Hepatocyte (in vitro differentiated cells): ENCODE data around the gene DIDO1. TPM values are rescaled to one million over a fixed set of nuclear protein-coding genes. Genes with fewer than 3 reads are reported as not detected.

Source experiments
- DNase-seq: peaks from one replicate; pipeline ENCODE4 v3.0.0-alpha.2; 2016; ENCODE audit warnings: low spot score
- H2AFZ ChIP-seq: fragments of 200-600 bp; sonication (generic); 2 replicates; pipeline ENCODE4 v1.6.0; 2016; ENCODE audit warnings: antibody characterized with exemption, mild to moderate bottlenecking
- H3K27ac ChIP-seq: fragments of 200-600 bp; sonication (generic); 2 replicates; pipeline ENCODE4 v1.5.1; 2016; ENCODE audit warnings: mild to moderate bottlenecking
- H3K27me3 ChIP-seq: fragments of 200-600 bp; sonication (generic); 2 replicates; pipeline ENCODE4 v1.6.1; 2016
- H3K36me3 ChIP-seq: fragments of 200-600 bp; sonication (generic); replicated peaks from 2 replicates; pipeline ENCODE4 v1.5.1; 2016; ENCODE audit warnings: low read depth; ENCODE audit not compliant: insufficient read depth
- H3K4me1 ChIP-seq: fragments of 200-600 bp; sonication (generic); 2 replicates; pipeline ENCODE4 v1.5.1; 2016; ENCODE audit warnings: mild to moderate bottlenecking, moderate library complexity; ENCODE audit not compliant: insufficient read depth
- H3K4me2 ChIP-seq: fragments of 200-600 bp; sonication (generic); 2 replicates; pipeline ENCODE4 v1.6.0; 2016
- H3K4me3 ChIP-seq: fragments of 200-600 bp; sonication (generic); 2 replicates; pipeline ENCODE4 v1.5.1; 2016; ENCODE audit warnings: mild to moderate bottlenecking
- H3K79me2 ChIP-seq: fragments of 200-600 bp; sonication (generic); 2 replicates; pipeline ENCODE4 v1.6.0; 2017; ENCODE audit warnings: mild to moderate bottlenecking
- H3K9me2 ChIP-seq: fragments of 200-600 bp; sonication (generic); replicated peaks from 2 replicates; pipeline ENCODE4 v1.6.0; 2017; ENCODE audit warnings: mild to moderate bottlenecking; ENCODE audit not compliant: insufficient read depth
- H3K9me3 ChIP-seq: fragments of 200-600 bp; sonication (generic); 2 replicates; pipeline ENCODE4 v1.5.1; 2016; ENCODE audit warnings: low read depth, mild to moderate bottlenecking
- H4K20me1 ChIP-seq: fragments of 200-600 bp; sonication (generic); 2 replicates; pipeline ENCODE4 v1.6.0; 2016; ENCODE audit warnings: mild to moderate bottlenecking; ENCODE audit not compliant: insufficient read depth, poor library complexity, severe bottlenecking
- CTCF ChIP-seq: fragments of 200-600 bp; sonication (generic); IDR thresholded peaks from 2 replicates; pipeline ENCODE4 v1.5.1; 2016; ENCODE audit warnings: antibody characterized with exemption, mild to moderate bottlenecking; ENCODE audit not compliant: poor library complexity
- EZH2 ChIP-seq: fragments of 200-600 bp; sonication (generic); IDR thresholded peaks from 2 replicates; pipeline ENCODE4 v1.6.1; 2016; ENCODE audit warnings: antibody characterized with exemption, mild to moderate bottlenecking, borderline replicate concordance
- EZH2phosphoT487 ChIP-seq: fragments of 200-600 bp; sonication (generic); IDR thresholded peaks from one replicate; pipeline ENCODE4 v1.6.1; 2018; ENCODE audit warnings: antibody characterized with exemption, mild to moderate bottlenecking, low read depth, moderate library complexity; ENCODE audit not compliant: unreplicated experiment, severe bottlenecking
- WGBS: methylation state at CpG from one replicate; pipeline ENCODE4 v1.1.6; 2016; ENCODE audit warnings: low lambda C conversion rate; ENCODE audit errors: missing lambda C conversion rate; 5-methylcytosine and 5-hydroxymethylcytosine counted together
- polyA plus RNA-seq: library from polyadenylated mRNA; unstranded; fragments of >200 nt; fragmentation: Nextera tagmentation; extraction: Ambion mirVana; gene quantifications from 2 replicates; pipeline ENCODE4 v1.2.1, GENCODE V29; 2016
- total RNA-seq: library from RNA; depleted of rRNA; stranded (reverse); fragments of >200 nt; gene quantifications from 2 replicates; pipeline ENCODE4 v1.2.3, GENCODE V29; 2014

DIDO1 gene
- total and polyA plus RNA-seq, 2 experiments from 2014 or later, result 26.5 to 31.6 TPM

GRCh38 chr20:62839816-62840215, 86.5 kb downstream of the DIDO1 start:
- H3K4me2 ChIP-seq, result no peak overlapping the region
- H3K27me3 ChIP-seq, result no peaks in the 10 kb centered on the region
- no peak overlapping the region for H3K4me3 ChIP-seq
- no peak overlapping the region for H2AFZ ChIP-seq
- 97% methylated on average over 7 of the region's 11 CpGs for WGBS
- no peaks in the 10 kb centered on the region for H3K9me2 ChIP-seq
- DNase-seq, result no peak
- H4K20me1 ChIP-seq, result no peaks in the 10 kb centered on the region
- TF ChIP-seq EZH2 (no peak), CTCF (no peak), EZH2phosphoT487 (no peak)
- no peaks in the 10 kb centered on the region for H3K36me3 ChIP-seq
- peaks cover 6% of the 10 kb centered on the region for H3K4me1 ChIP-seq
- no peaks in the 10 kb centered on the region for H3K79me2 ChIP-seq
- no peak overlapping the region for H3K27ac ChIP-seq
- no peaks in the 10 kb centered on the region for H3K9me3 ChIP-seq

GRCh38 chr20:62839261-62839660, 87.0 kb downstream of the DIDO1 start:
- TF ChIP-seq EZH2, result no peak
- no peak for TF ChIP-seq EZH2phosphoT487
- no peak for TF ChIP-seq CTCF
- no peak overlapping the region for H2AFZ ChIP-seq
- H3K79me2 ChIP-seq, result no peaks in the 10 kb centered on the region
- no peak for DNase-seq
- no peak overlapping the region for H3K4me2 ChIP-seq
- H3K4me3 ChIP-seq, result no peak overlapping the region
- H3K9me3 ChIP-seq, result no peaks in the 10 kb centered on the region
- no peak overlapping the region for H3K27ac ChIP-seq
- 90% methylated on average over 6 of the region's 8 CpGs for WGBS
- H3K36me3 ChIP-seq, result no peaks in the 10 kb centered on the region
- H3K9me2 ChIP-seq, result no peaks in the 10 kb centered on the region
- H4K20me1 ChIP-seq, result no peaks in the 10 kb centered on the region
- peaks cover 6% of the 10 kb centered on the region for H3K4me1 ChIP-seq
- H3K27me3 ChIP-seq, result no peaks in the 10 kb centered on the region

- DNase-seq, result peak; percentile 58
- H3K4me2 ChIP-seq, result no peak overlapping the region
- H4K20me1 ChIP-seq, result no peaks in the 10 kb centered on the region
- 86% methylated on average over 27 of the region's 27 CpGs for WGBS
- TF ChIP-seq EZH2 (no peak), EZH2phosphoT487 (no peak), CTCF (no peak)
- no peaks in the 10 kb centered on the region for H3K79me2 ChIP-seq
- no peak overlapping the region for H3K27ac ChIP-seq
- H3K4me1 ChIP-seq, result peaks cover 6% of the 10 kb centered on the region
- H3K27me3 ChIP-seq, result no peaks in the 10 kb centered on the region
- H3K9me2 ChIP-seq, result no peaks in the 10 kb centered on the region
- no peaks in the 10 kb centered on the region for H3K36me3 ChIP-seq
- H2AFZ ChIP-seq, result no peak overlapping the region
- H3K9me3 ChIP-seq, result no peaks in the 10 kb centered on the region
- no peak overlapping the region for H3K4me3 ChIP-seq
These were observed 88.0 kb downstream of the DIDO1 start for GRCh38 chr20:62838128-62838891.
